SK-N-SH (cell line): Measurements from ENCODE around the gene TRMT1L.

Experiments
- CHD2 ChIP-seq: fragments of 150-350 bp; IDR thresholded peaks from 2 replicates; pipeline ENCODE4 v1.6.1; 2018; ENCODE audit warnings: low read length; ENCODE audit not compliant: partially characterized antibody
- RCOR1 ChIP-seq: fragments of 150-350 bp; IDR thresholded peaks from 2 replicates; pipeline ENCODE4 v1.6.1; 2017; ENCODE audit warnings: antibody characterized with exemption, low read length
- SIN3A ChIP-seq: IDR thresholded peaks from 2 replicates; pipeline ENCODE4 v1.6.1; 2012; ENCODE audit warnings: low read depth, mild to moderate bottlenecking, low read length, moderate library complexity, borderline replicate concordance
- SMC3 ChIP-seq: IDR thresholded peaks from 2 replicates; pipeline ENCODE4 v1.6.1; 2012; ENCODE audit warnings: low read depth, low read length, improper control_type of control experiment
- TCF12 ChIP-seq: IDR thresholded peaks from 2 replicates; pipeline ENCODE4 v1.4.0; 2012
- TF ChIP-seq, protein P1 (sequence below): fragments of 200-600 bp; sonication (generic); IDR thresholded peaks from 2 replicates; pipeline ENCODE4 v1.6.1; 2017; ENCODE audit warnings: antibody characterized with exemption, mild to moderate bottlenecking, moderate library complexity

- TF ChIP-seq, protein P1, sequence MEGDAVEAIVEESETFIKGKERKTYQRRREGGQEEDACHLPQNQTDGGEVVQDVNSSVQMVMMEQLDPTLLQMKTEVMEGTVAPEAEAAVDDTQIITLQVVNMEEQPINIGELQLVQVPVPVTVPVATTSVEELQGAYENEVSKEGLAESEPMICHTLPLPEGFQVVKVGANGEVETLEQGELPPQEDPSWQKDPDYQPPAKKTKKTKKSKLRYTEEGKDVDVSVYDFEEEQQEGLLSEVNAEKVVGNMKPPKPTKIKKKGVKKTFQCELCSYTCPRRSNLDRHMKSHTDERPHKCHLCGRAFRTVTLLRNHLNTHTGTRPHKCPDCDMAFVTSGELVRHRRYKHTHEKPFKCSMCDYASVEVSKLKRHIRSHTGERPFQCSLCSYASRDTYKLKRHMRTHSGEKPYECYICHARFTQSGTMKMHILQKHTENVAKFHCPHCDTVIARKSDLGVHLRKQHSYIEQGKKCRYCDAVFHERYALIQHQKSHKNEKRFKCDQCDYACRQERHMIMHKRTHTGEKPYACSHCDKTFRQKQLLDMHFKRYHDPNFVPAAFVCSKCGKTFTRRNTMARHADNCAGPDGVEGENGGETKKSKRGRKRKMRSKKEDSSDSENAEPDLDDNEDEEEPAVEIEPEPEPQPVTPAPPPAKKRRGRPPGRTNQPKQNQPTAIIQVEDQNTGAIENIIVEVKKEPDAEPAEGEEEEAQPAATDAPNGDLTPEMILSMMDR = no peak
- TF ChIP-seq SIN3A (no peak), TCF12 (peak; percentile 62), SMC3 (no peak), RCOR1 (no peak), CHD2 (no peak)
Measured at GRCh38 chr1:185144233-185144632, 12.5 kb downstream of the TRMT1L start.
